ENCODE measurements around the gene PRPF4. TPM values are rescaled to one million over a fixed set of nuclear protein-coding genes. Genes with fewer than 3 reads are reported as not detected.

PRPF4 gene
- total RNA-seq, 6 experiments from 2014 or later = 6.9 to 13.0 (median 10.1) TPM

DNA sequence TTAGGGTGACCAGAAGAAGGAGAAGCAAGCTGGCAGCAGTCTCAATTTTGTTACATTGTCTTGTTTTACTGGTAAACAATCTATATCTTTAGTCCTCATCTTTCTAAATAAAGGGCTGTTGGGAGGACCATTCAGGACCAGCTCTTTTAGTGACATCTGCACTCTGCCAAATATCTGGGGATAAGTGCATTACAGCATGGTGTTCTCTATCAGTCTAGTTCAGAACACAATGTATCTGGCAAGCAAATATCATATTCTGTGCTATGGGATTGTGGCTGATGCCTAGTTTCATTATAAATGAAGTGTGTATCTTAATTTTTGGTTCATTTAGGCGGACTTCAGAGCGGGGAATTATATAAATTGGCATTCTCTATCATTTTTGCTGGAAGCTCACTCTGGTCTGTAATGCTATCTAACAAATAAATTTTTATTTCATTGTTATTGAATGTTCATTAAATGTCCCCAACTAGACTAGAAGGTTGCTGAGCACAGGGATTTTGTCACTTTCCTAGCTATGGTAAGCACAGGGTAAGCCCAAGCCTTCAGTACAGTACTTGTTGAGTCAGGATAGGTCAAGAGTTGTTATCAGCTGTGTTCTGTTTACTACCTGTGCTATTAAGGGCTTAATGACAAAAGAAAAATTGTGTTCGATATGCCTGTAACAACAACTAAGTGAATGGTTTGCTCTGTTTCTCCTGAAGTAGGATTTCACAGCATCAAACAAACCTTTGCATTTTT is 52.8 kb downstream of the PRPF4 start:
- intact Hi-C loops (cut with DNase I) = no loop called here
- Histone ChIP-seq H3K27ac (no peak overlapping the region), H3K27me3 (no peaks in the 10 kb centered on the region), H3K4me1 (no peaks in the 10 kb centered on the region), H3K9me3 (no peaks in the 10 kb centered on the region), H3K4me3 (no peak overlapping the region), H3K36me3 (no peaks in the 10 kb centered on the region)
- DNase-seq (no peak), ATAC-seq (no peak)
- 92% methylated on average over 3 of the region's 3 CpGs for WGBS (ENCODE audit: insufficient coverage, low coverage, low lambda C conversion rate, missing lambda C conversion rate)
- TF ChIP-seq, protein P1, sequence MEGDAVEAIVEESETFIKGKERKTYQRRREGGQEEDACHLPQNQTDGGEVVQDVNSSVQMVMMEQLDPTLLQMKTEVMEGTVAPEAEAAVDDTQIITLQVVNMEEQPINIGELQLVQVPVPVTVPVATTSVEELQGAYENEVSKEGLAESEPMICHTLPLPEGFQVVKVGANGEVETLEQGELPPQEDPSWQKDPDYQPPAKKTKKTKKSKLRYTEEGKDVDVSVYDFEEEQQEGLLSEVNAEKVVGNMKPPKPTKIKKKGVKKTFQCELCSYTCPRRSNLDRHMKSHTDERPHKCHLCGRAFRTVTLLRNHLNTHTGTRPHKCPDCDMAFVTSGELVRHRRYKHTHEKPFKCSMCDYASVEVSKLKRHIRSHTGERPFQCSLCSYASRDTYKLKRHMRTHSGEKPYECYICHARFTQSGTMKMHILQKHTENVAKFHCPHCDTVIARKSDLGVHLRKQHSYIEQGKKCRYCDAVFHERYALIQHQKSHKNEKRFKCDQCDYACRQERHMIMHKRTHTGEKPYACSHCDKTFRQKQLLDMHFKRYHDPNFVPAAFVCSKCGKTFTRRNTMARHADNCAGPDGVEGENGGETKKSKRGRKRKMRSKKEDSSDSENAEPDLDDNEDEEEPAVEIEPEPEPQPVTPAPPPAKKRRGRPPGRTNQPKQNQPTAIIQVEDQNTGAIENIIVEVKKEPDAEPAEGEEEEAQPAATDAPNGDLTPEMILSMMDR (IDR thresholded peaks at IDR 0.05) = no peak
- no peak for TF ChIP-seq POLR2A (IDR thresholded peaks at IDR 0.05)

GRCh38 chr9:113331780-113332179 is 56.3 kb downstream of the PRPF4 start:
- Histone ChIP-seq H3K27ac (no peak overlapping the region), H3K36me3 (no peaks in the 10 kb centered on the region), H3K9me3 (no peaks in the 10 kb centered on the region), H3K4me1 (no peaks in the 10 kb centered on the region), H3K27me3 (no peaks in the 10 kb centered on the region), H3K4me3 (no peak overlapping the region)
- WGBS (ENCODE audit: insufficient coverage, low coverage, low lambda C conversion rate, missing lambda C conversion rate) = 68% methylated on average over 4 of the region's 4 CpGs
- DNase-seq (no peak), ATAC-seq (no peak)
- intact Hi-C loops (cut with DNase I) = no loop called here
- TF ChIP-seq, protein P1 (IDR thresholded peaks at IDR 0.05) = no peak
- no peak for TF ChIP-seq POLR2A (IDR thresholded peaks at IDR 0.05)

- no peak for TF ChIP-seq POLR2A (IDR thresholded peaks at IDR 0.05)
- TF ChIP-seq, protein P1 (IDR thresholded peaks at IDR 0.05) = no peak
- Histone ChIP-seq H3K36me3 (no peaks in the 10 kb centered on the region), H3K4me3 (no peak overlapping the region), H3K27me3 (no peaks in the 10 kb centered on the region), H3K27ac (no peak overlapping the region), H3K4me1 (peaks cover 0 to 4% (median 0%) of the 10 kb centered on the region in 4 donors), H3K9me3 (no peaks in the 10 kb centered on the region)
- intact Hi-C loops (cut with DNase I) = no loop called here
- ATAC-seq (no peak), DNase-seq (no peak)
- WGBS (ENCODE audit: insufficient coverage, low coverage, low lambda C conversion rate, missing lambda C conversion rate) = 94% methylated on average over 2 of the region's 2 CpGs
These were observed 62.3 kb downstream of the PRPF4 start for GRCh38 chr9:113337714-113338113.

DNA sequence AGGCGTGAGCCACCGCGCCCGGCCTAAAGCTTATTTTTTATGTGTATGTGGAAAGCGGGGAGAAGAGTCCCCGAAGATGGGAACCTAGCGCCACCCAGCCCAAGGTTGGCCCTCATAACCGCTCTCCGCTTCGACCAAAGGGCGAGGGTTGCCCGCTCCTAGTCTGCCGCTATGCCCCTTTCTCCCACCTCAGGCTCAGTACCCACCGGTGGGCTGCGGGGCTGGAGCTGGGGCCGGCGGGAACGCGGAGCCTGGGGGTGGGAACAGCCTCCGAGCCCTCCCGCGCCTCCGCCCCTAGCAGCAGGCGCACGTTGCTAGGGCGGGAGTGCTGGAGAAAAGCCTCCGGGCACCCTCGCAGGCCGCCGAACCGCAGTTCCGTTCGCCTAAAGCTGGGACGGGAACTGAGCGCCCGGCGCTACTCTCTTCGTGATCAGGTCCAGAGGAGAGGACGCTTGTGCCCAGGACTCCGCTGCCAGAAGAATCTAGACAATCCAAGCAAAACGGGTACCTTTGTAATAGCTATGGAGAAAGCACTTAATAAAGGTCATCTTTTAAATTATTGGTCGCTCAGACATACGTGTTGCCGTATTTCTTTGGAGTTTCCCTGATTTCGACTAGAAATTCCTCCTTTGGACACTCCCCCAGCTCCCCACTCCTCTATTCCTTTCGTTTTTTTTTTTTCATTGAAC is 64.7 kb downstream of the PRPF4 start, which contains the start of gene WDR31:
Gene WDR31, minus strand, starts transcription at position 265 of the 689 bp plus-strand sequence. CDS start 8,253 bp downstream, outside the sequence.
- TF ChIP-seq POLR2A (IDR thresholded peaks at IDR 0.05) = peak; percentile 29
- TF ChIP-seq, protein P1 (IDR thresholded peaks at IDR 0.05) = no peak
- Histone ChIP-seq H3K9me3 (no peaks in the 10 kb centered on the region), H3K27ac (peak within 1 kb of the TSS in 2 of 3 donors; percentile 35 to 36), H3K27me3 (no peaks in the 10 kb centered on the region), H3K4me3 (peak within 1 kb of the TSS; percentile 73 to 90 (median 87)), H3K4me1 (peaks cover 0 to 9% (median 2%) of the 10 kb centered on the region in 4 donors), H3K36me3 (no peaks in the 10 kb centered on the region)
- ATAC-seq = peak; percentile 96 to 99 (median 98)
- DNase-seq = peak; percentile 88 to 91 (median 89)
- under 1% methylated on average over 21 of the region's 46 CpGs for WGBS (ENCODE audit: insufficient coverage, low coverage, low lambda C conversion rate, missing lambda C conversion rate)
- intact Hi-C loops (cut with DNase I) = no loop called here
